ENCODE results near the gene TTN. TPM values are rescaled to one million over a fixed set of nuclear protein-coding genes. Genes with fewer than 3 reads are reported as not detected.

TTN gene
- total and polyA plus RNA-seq, 8 donors = 1.4 to 27.5 (median 2.2) TPM

GRCh38 chr2:178630581-178630980 is 176.6 kb downstream of the TTN start:
- TF ChIP-seq CTCF (IDR thresholded peaks at IDR 0.05) = no peak
- H3K9me3 ChIP-seq = no peaks in the 10 kb centered on the region
- peaks cover 0 to 4% of the 10 kb centered on the region in 2 donors for H3K36me3 ChIP-seq
- DNase-seq (no peak), ATAC-seq (no peak)
- H3K27me3 ChIP-seq = no peaks in the 10 kb centered on the region
- H3K4me1 ChIP-seq = no peaks in the 10 kb centered on the region
- intact Hi-C loops (cut with DNase I) = no loop called here
- no peak overlapping the region for H3K4me3 ChIP-seq
- H3K27ac ChIP-seq = no peak overlapping the region

GRCh38 chr2:178629463-178629862 is 177.8 kb downstream of the TTN start:
- peak in 1 of 4 donors; percentile 34 for DNase-seq
- H3K27me3 ChIP-seq = no peaks in the 10 kb centered on the region
- no peaks in the 10 kb centered on the region for H3K4me1 ChIP-seq
- TF ChIP-seq CTCF (IDR thresholded peaks at IDR 0.05) = no peak
- intact Hi-C loops (cut with DNase I) = no loop called here
- no peak overlapping the region for H3K27ac ChIP-seq
- no peak for ATAC-seq
- no peaks in the 10 kb centered on the region for H3K9me3 ChIP-seq
- H3K36me3 ChIP-seq = peaks cover 0 to 4% of the 10 kb centered on the region in 2 donors
- no peak overlapping the region for H3K4me3 ChIP-seq

- peak; percentile 87 for ATAC-seq
- intact Hi-C loops (cut with DNase I) = no loop called here
- H3K27ac ChIP-seq = no peak overlapping the region
These were observed 178.6 kb downstream of the TTN start for GRCh38 chr2:178628605-178629004.

GRCh38 chr2:178627401-178627800 is 179.8 kb downstream of the TTN start:
- intact Hi-C loops (cut with DNase I) = no loop called here
- Histone ChIP-seq H3K36me3 (peaks cover 0 to 4% of the 10 kb centered on the region in 2 donors), H3K27ac (no peak overlapping the region), H3K4me1 (no peaks in the 10 kb centered on the region), H3K9me3 (no peaks in the 10 kb centered on the region), H3K27me3 (no peaks in the 10 kb centered on the region), H3K4me3 (no peak overlapping the region)
- DNase-seq (no peak), ATAC-seq (no peak)
- no peak for TF ChIP-seq CTCF (IDR thresholded peaks at IDR 0.05)

More at GRCh38 chr2:178628605-178629004, 178.6 kb downstream of the TTN start:
- no peaks in the 10 kb centered on the region for H3K4me1 ChIP-seq
- no peaks in the 10 kb centered on the region for H3K27me3 ChIP-seq
- H3K4me3 ChIP-seq = no peak overlapping the region
- no peak for TF ChIP-seq CTCF (IDR thresholded peaks at IDR 0.05)
- peaks cover 0 to 4% of the 10 kb centered on the region in 2 donors for H3K36me3 ChIP-seq
- no peaks in the 10 kb centered on the region for H3K9me3 ChIP-seq
- DNase-seq = no peak

GRCh38 chr2:178615969-178616368 is 191.3 kb downstream of the TTN start:
- Histone ChIP-seq H3K27me3 (no peaks in the 10 kb centered on the region), H3K4me1 (no peaks in the 10 kb centered on the region), H3K9me3 (no peaks in the 10 kb centered on the region), H3K27ac (no peak overlapping the region), H3K4me3 (no peak overlapping the region), H3K36me3 (peaks cover 0 to 64% of the 10 kb centered on the region in 2 donors)
- DNase-seq = no peak
- ATAC-seq = peak; percentile 68
- TF ChIP-seq CTCF (IDR thresholded peaks at IDR 0.05) = no peak
- intact Hi-C loops (cut with DNase I) = no loop called here

Measured in left lung (tissue), 10 donors.